K562 (cell line): Measurements from ENCODE around the gene ITPRIPL2. TPM values are rescaled to one million over a fixed set of nuclear protein-coding genes. Genes with fewer than 3 reads are reported as not detected.

ENCODE experiments used
- ADNP ChIP-seq: fragments of 200-800 bp; sonication (Bioruptor generic); IDR thresholded peaks from 2 replicates; pipeline ENCODE4 v1.6.1; 2016; ENCODE audit warnings: missing genetic modification characterization, missing compliant biosample characterization
- KAT7 ChIP-seq: sonication (generic); formaldehyde crosslinking; IDR thresholded peaks from 2 replicates; pipeline ENCODE4 v1.8.0; 2022; ENCODE audit warnings: missing genetic modification reagents, mild to moderate bottlenecking, borderline replicate concordance
- KDM2B ChIP-seq: fragments of 250-450 bp; sonication (Bioruptor Pico); IDR thresholded peaks from 2 replicates; pipeline ENCODE4 v1.8.0; 2021; ENCODE audit warnings: mild to moderate bottlenecking, moderate library complexity
- MLX ChIP-seq, 2 experiments: fragments of 450-650 bp in 1 of 2; sonication (generic) in 1 of 2; formaldehyde crosslinking; conservative IDR thresholded peaks; 2 replicates each; pipeline versions ENCODE4 v1.4.0 to v1.8.1; 2020 to 2022; ENCODE audit warnings: mild to moderate bottlenecking in 1 of 2, missing genetic modification reagents in 1 of 2
- NCOA4 ChIP-seq: fragments of 450-650 bp; IDR thresholded peaks from 2 replicates; pipeline ENCODE4 v1.6.1; 2018; ENCODE audit warnings: mild to moderate bottlenecking; ENCODE audit not compliant: partially characterized antibody
- NONO ChIP-seq, 2 experiments: fragments of 200-400 bp in 1 of 2; fragments of 450-650 bp in 1 of 2; formaldehyde crosslinking in 1 of 2; IDR thresholded peaks; 2 replicates each; pipeline ENCODE4 v1.6.1; 2017; ENCODE audit warnings: low read depth in 2 of 2, mild to moderate bottlenecking in 2 of 2, moderate library complexity in 2 of 2, low read length in 1 of 2
- NR3C1 ChIP-seq: sonication (generic); formaldehyde crosslinking; IDR thresholded peaks from 2 replicates; pipeline ENCODE4 v1.8.1; 2022; ENCODE audit warnings: missing genetic modification reagents
- PRPF4 ChIP-seq: fragments of 200-400 bp; formaldehyde crosslinking; IDR thresholded peaks from one replicate; pipeline ENCODE4 v1.6.1; 2017; ENCODE audit warnings: low read length, low read depth, mild to moderate bottlenecking; ENCODE audit not compliant: insufficient read depth, poor library complexity, severe bottlenecking
- SPI1 ChIP-seq: IDR thresholded peaks from 2 replicates; pipeline ENCODE4 v1.6.1; 2011; ENCODE audit warnings: low read depth, low read length, control low read depth, borderline replicate concordance
- SUPT5H ChIP-seq: fragments of 450-650 bp; IDR thresholded peaks from 2 replicates; pipeline ENCODE4 v1.6.1; 2016
- ZBED1 ChIP-seq: IDR thresholded peaks from 2 replicates; pipeline ENCODE4 v1.6.1; 2014
- ZNF3 ChIP-seq: fragments of 250-450 bp; sonication (Bioruptor Pico); IDR thresholded peaks from 2 replicates; pipeline ENCODE4 v1.5.0; 2021; ENCODE audit warnings: mild to moderate bottlenecking, moderate library complexity
- ZNF41 ChIP-seq: fragments of 250-450 bp; sonication (Bioruptor Pico); conservative IDR thresholded peaks from 2 replicates; pipeline ENCODE4 v1.4.0; 2020; ENCODE audit warnings: mild to moderate bottlenecking
- ZNF511 ChIP-seq: sonication (generic); formaldehyde crosslinking; IDR thresholded peaks from 2 replicates; pipeline ENCODE4 v1.8.0; 2022; ENCODE audit warnings: mild to moderate bottlenecking, missing genetic modification reagents
- ZNF518B ChIP-seq: fragments of 250-450 bp; sonication (Bioruptor Pico); IDR thresholded peaks from 2 replicates; pipeline ENCODE4 v1.5.0; 2021; ENCODE audit warnings: mild to moderate bottlenecking, moderate library complexity
- ZNF655 ChIP-seq: fragments of 250-450 bp; sonication (Bioruptor Pico); IDR thresholded peaks from 2 replicates; pipeline ENCODE4 v1.5.0; 2021
- polyA plus RNA-seq, 8 experiments: library from polyadenylated mRNA; depleted of rRNA in 4 of 8; stranded (reverse) in 5 of 8; unstranded in 3 of 8; fragments of >200 nt; fragmentation: Nextera tagmentation in 2 of 8; fragmentation: Illumina TruSeq in 1 of 8; extraction: Ambion mirVana in 2 of 8; extraction: Trizol in 1 of 8; gene quantifications; 2 replicates each; pipeline versions ENCODE4 v1.2.1 to v1.2.3, GENCODE V29; 2011 to 2014; ENCODE audit warnings: inconsistent platforms in 1 of 8, missing spikeins in 1 of 8
- total RNA-seq, 7 experiments: library from RNA; depleted of rRNA in 6 of 7; stranded (reverse); fragments of >200 nt in 6 of 7; fragmentation: Illumina TruSeq in 2 of 7; extraction: Trizol in 2 of 7; gene quantifications; 2 replicates each; pipeline versions ENCODE4 v1.2.1 to v1.2.3, GENCODE V29; 2011 to 2021; ENCODE audit warnings: low replicate concordance in 1 of 7
- TF ChIP-seq, protein P1 (sequence below): fragments of 450-650 bp; IDR thresholded peaks from 2 replicates; pipeline ENCODE4 v1.6.1; 2016; ENCODE audit warnings: borderline replicate concordance

Gene ITPRIPL2
- total and polyA plus RNA-seq, 9 of the 15 experiments (the other 6 are each of a cell fraction or from before 2014, with no cell fraction given), result 0.04 to 2.2 (median 0.58) TPM

GRCh38 chr16:19118938-19119431 is 5.2 kb downstream of the ITPRIPL2 start (continued):
- TF ChIP-seq NONO (IDR thresholded peaks at IDR 0.05; ENCODE audit: low read depth in 2 of 2, low read length in 1 of 2) (no peak), MLX (CRISPR knock-in tag; conservative IDR thresholded peaks at IDR 0.05) (no peak), SUPT5H (peak; percentile 63), NCOA4 (no peak), ADNP (tag) (no peak), NR3C1 (CRISPR knock-in tag) (no peak), ZNF511 (CRISPR knock-in tag) (no peak), ZNF518B (CRISPR knock-in tag) (no peak), SPI1 (no peak), ZNF3 (CRISPR knock-in tag) (no peak), ZNF655 (no peak), PRPF4 (no peak), ZBED1 (no peak), KAT7 (CRISPR knock-in tag) (no peak), KDM2B (CRISPR knock-in tag) (no peak), ZNF41 (CRISPR knock-in tag) (no peak)
- TF ChIP-seq, protein P1, sequence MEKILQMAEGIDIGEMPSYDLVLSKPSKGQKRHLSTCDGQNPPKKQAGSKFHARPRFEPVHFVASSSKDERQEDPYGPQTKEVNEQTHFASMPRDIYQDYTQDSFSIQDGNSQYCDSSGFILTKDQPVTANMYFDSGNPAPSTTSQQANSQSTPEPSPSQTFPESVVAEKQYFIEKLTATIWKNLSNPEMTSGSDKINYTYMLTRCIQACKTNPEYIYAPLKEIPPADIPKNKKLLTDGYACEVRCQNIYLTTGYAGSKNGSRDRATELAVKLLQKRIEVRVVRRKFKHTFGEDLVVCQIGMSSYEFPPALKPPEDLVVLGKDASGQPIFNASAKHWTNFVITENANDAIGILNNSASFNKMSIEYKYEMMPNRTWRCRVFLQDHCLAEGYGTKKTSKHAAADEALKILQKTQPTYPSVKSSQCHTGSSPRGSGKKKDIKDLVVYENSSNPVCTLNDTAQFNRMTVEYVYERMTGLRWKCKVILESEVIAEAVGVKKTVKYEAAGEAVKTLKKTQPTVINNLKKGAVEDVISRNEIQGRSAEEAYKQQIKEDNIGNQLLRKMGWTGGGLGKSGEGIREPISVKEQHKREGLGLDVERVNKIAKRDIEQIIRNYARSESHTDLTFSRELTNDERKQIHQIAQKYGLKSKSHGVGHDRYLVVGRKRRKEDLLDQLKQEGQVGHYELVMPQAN, result no peak
